Stomach (tissue), 9 donors: ENCODE data around the gene MRPS15. TPM values are rescaled to one million over a fixed set of nuclear protein-coding genes. Genes with fewer than 3 reads are reported as not detected.

ENCODE experiments used
- DNase-seq, 2 donors: peaks; one replicate each; pipeline versions ENCODE4 v3.0.0 to v3.0.0-alpha.2; 2013 to 2019
- H3K27ac ChIP-seq, 5 donors: fragments of 200-600 bp in 4 of 5; sonication (generic) in 4 of 5; one replicate each; pipeline ENCODE4 v1.5.1; 2013 to 2019; ENCODE audit warnings: mild to moderate bottlenecking in 1 of 5, moderate library complexity in 1 of 5
- H3K27me3 ChIP-seq, 3 donors: fragments of 200-600 bp; sonication (generic); one replicate each; pipeline ENCODE4 v1.5.1; 2017 to 2019; ENCODE audit warnings: mixed run types in 1 of 3
- H3K36me3 ChIP-seq, 4 donors: fragments of 200-600 bp; sonication (generic); 1 replicate in 3 of 4; 2 replicates in 1 of 4; pipeline ENCODE4 v1.5.1; 2016 to 2019
- H3K4me1 ChIP-seq, 4 donors: fragments of 200-600 bp; sonication (generic); one replicate each; pipeline ENCODE4 v1.5.1; 2016 to 2019
- H3K4me3 ChIP-seq, 4 donors: fragments of 200-600 bp; sonication (generic) in 3 of 4; one replicate each; pipeline ENCODE4 v1.5.1; 2016 to 2019; ENCODE audit warnings: mild to moderate bottlenecking in 1 of 4
- H3K9me3 ChIP-seq, 4 donors: fragments of 200-600 bp; sonication (generic); one replicate each; pipeline ENCODE4 v1.5.1; 2016 to 2019
- CTCF ChIP-seq, 7 experiments: fragments of 450-650 bp in 4 of 7; fragments of 200-600 bp in 3 of 7; sonication (generic) in 3 of 7; IDR thresholded peaks; one replicate each; pipeline ENCODE4 v1.5.1; 2016 to 2019; ENCODE audit warnings: antibody characterized with exemption in 7 of 7, control low read depth in 2 of 7, mild to moderate bottlenecking in 1 of 7
- EP300 ChIP-seq: sonication (generic); formaldehyde crosslinking; IDR thresholded peaks from one replicate; pipeline ENCODE4 v1.6.1; 2017; ENCODE audit warnings: antibody characterized with exemption
- POLR2A ChIP-seq, 4 donors: fragments of 450-650 bp; IDR thresholded peaks; one replicate each; pipeline ENCODE4 v1.6.1; 2016; ENCODE audit warnings: antibody characterized with exemption in 4 of 4, control low read depth in 2 of 4, mild to moderate bottlenecking in 1 of 4, moderate library complexity in 1 of 4
- POLR2AphosphoS5 ChIP-seq, 3 donors: sonication (generic); formaldehyde crosslinking; IDR thresholded peaks; one replicate each; pipeline ENCODE4 v1.6.1; 2016; ENCODE audit warnings: antibody characterized with exemption in 3 of 3
- whole genome bisulfite sequencing, 5 donors: extraction: QIAGEN DNeasy Blood & Tissue Kit in 3 of 5; methylation state at CpG; one replicate each; pipeline versions ENCODE4 v1.1.5 to v1.1.7; 2013 to 2018; 5-methylcytosine and 5-hydroxymethylcytosine counted together
- intact Hi-C: fragments of 100-400 bp; cut with DNase I; formaldehyde crosslinking; loops from one replicate; pipeline ENCODE4 v1.15.1; 2023; ENCODE audit warnings: low total_unique reads
- polyA plus RNA-seq, 3 donors: library from polyadenylated mRNA; stranded (reverse); fragments of 200-250 nt; gene quantifications; one replicate each; pipeline ENCODE4 v1.2.3, GENCODE V29; 2013
- total RNA-seq, 5 donors: library from RNA; depleted of rRNA; stranded (reverse); fragments of >200 nt; gene quantifications; one replicate each; pipeline versions ENCODE4 v1.1.0 to v1.2.3, GENCODE V29; 2014 to 2016
- donor health status: healthy with polysubstance abuse.
- donor health status: Bipolar disorder and iron deficiency.
- donor health status: healthy.

Gene MRPS15
- total and polyA plus RNA-seq, 8 donors, result 21.9 to 163 (median 91.9) TPM

- DNase-seq, result peak in 1 of 2 donors; percentile 37
- WGBS, 5 donors, result 7 to 11% (median 8%) methylated on average over 5 to 6 of the region's 6 CpGs
- no peaks in the 10 kb centered on the region for H3K27me3 ChIP-seq
- peaks cover 23 to 41% (median 39%) of the 10 kb centered on the region in 4 donors for H3K36me3 ChIP-seq
- intact Hi-C loops, result no loop called here
- peak overlapping the region in 4 of 5 donors; percentile 87 to 95 (median 93) for H3K27ac ChIP-seq
- H3K4me3 ChIP-seq, result peak overlapping the region; percentile 70 to 99 (median 92)
- TF ChIP-seq POLR2AphosphoS5 (IDR thresholded peaks at IDR 0.05) (no peak), POLR2A (IDR thresholded peaks at IDR 0.05) (no peak), CTCF (IDR thresholded peaks at IDR 0.05) (no peak), EP300 (no peak)
- no peaks in the 10 kb centered on the region for H3K9me3 ChIP-seq
- H3K4me1 ChIP-seq, result peaks cover 8 to 37% (median 23%) of the 10 kb centered on the region in 4 donors
Observed at GRCh38 chr1:36463463-36463802, 751 bp downstream of the MRPS15 start.

- Histone ChIP-seq H3K27ac (peak overlapping the region in 2 of 5 donors; percentile 10 to 18), H3K4me3 (no peak overlapping the region), H3K4me1 (peaks cover 8 to 40% (median 18%) of the 10 kb centered on the region in 4 donors), H3K27me3 (no peaks in the 10 kb centered on the region), H3K36me3 (peaks cover 51 to 86% (median 83%) of the 10 kb centered on the region in 4 donors), H3K9me3 (no peaks in the 10 kb centered on the region)
- intact Hi-C loops, result no loop called here
- TF ChIP-seq EP300 (no peak), POLR2A (IDR thresholded peaks at IDR 0.05) (no peak), POLR2AphosphoS5 (IDR thresholded peaks at IDR 0.05) (no peak), CTCF (IDR thresholded peaks at IDR 0.05) (no peak)
- no peak for DNase-seq
- 78 to 97% (median 85%) methylated on average over 3 of the region's 3 CpGs for WGBS, 5 donors
Observed at GRCh38 chr1:36458910-36459309, 5.3 kb downstream of the MRPS15 start.

- DNase-seq, result no peak
- H3K36me3 ChIP-seq, result peaks cover 51 to 90% (median 84%) of the 10 kb centered on the region in 4 donors
Observed at GRCh38 chr1:36457691-36458090, 6.5 kb downstream of the MRPS15 start.

GRCh38 chr1:36456391-36456928 is 7.7 kb downstream of the MRPS15 start:
- no peak for DNase-seq
- H3K4me1 ChIP-seq, result peaks cover 0 to 20% (median under 1%) of the 10 kb centered on the region in 4 donors
- no peaks in the 10 kb centered on the region for H3K9me3 ChIP-seq
- intact Hi-C loops, result no loop called here
- H3K36me3 ChIP-seq, result peaks cover 47 to 80% (median 75%) of the 10 kb centered on the region in 4 donors
- TF ChIP-seq POLR2AphosphoS5 (IDR thresholded peaks at IDR 0.05), result no peak
- no peak for TF ChIP-seq EP300
- no peak for TF ChIP-seq CTCF (IDR thresholded peaks at IDR 0.05)
- TF ChIP-seq POLR2A (IDR thresholded peaks at IDR 0.05), result no peak
- no peaks in the 10 kb centered on the region for H3K27me3 ChIP-seq
- no peak overlapping the region for H3K27ac ChIP-seq
- no peak overlapping the region for H3K4me3 ChIP-seq

More at GRCh38 chr1:36457691-36458090, 6.5 kb downstream of the MRPS15 start:
- H3K4me3 ChIP-seq, result no peak overlapping the region
- H3K9me3 ChIP-seq, result no peaks in the 10 kb centered on the region
- no peaks in the 10 kb centered on the region for H3K27me3 ChIP-seq
- intact Hi-C loops, result no loop called here
- 70 to 81% (median 74%) methylated on average over 5 of the region's 5 CpGs for WGBS, 5 donors
- H3K27ac ChIP-seq, result peak overlapping the region in 1 of 5 donors; percentile 12
- TF ChIP-seq POLR2A (IDR thresholded peaks at IDR 0.05) (no peak), EP300 (no peak), POLR2AphosphoS5 (IDR thresholded peaks at IDR 0.05) (no peak), CTCF (IDR thresholded peaks at IDR 0.05) (no peak)
- H3K4me1 ChIP-seq, result peaks cover 0 to 29% (median 7%) of the 10 kb centered on the region in 4 donors
